PFSK-1 (cell line): Measurements from ENCODE around the gene RFTN1.

Experiments used
- FOXP2 ChIP-seq: optimal IDR thresholded peaks from 2 replicates; pipeline ENCODE3; 2011; ENCODE audit warnings: borderline replicate concordance, control low read depth, inconsistent platforms; ENCODE audit not compliant: insufficient read depth; ENCODE audit errors: extremely low read length, extremely low read depth
- POLR2AphosphoS5 ChIP-seq: IDR thresholded peaks from 2 replicates; pipeline ENCODE4 v1.6.1; 2012; ENCODE audit warnings: low read depth, mild to moderate bottlenecking, control low read depth, low read length, moderate library complexity
- REST ChIP-seq, 2 experiments: IDR thresholded peaks; 2 replicates each; pipeline versions ENCODE4 v1.6.1 to v1.8.0; 2011 to 2012; ENCODE audit warnings: low read depth in 2 of 2, low read length in 2 of 2, control low read depth in 1 of 2, inconsistent platforms in 1 of 2, mild to moderate bottlenecking in 1 of 2, moderate library complexity in 1 of 2; ENCODE audit not compliant: insufficient read depth in 1 of 2
- SIN3A ChIP-seq: IDR thresholded peaks from 2 replicates; pipeline ENCODE4 v1.6.1; 2012; ENCODE audit warnings: mild to moderate bottlenecking, low read length, moderate library complexity, borderline replicate concordance; ENCODE audit not compliant: insufficient read depth
- TAF1 ChIP-seq: IDR thresholded peaks from 2 replicates; pipeline ENCODE4 v1.6.1; 2012; ENCODE audit warnings: low read length, control low read depth, borderline replicate concordance; ENCODE audit not compliant: insufficient read depth

GRCh38 chr3:16516695-16517481 lies 3.4 kb upstream of the RFTN1 start:
- TF ChIP-seq POLR2AphosphoS5 (no peak), SIN3A (no peak), TAF1 (no peak), REST (IDR thresholded peaks at IDR 0.05; ENCODE audit: insufficient read depth in 1 of 2, low read depth in 2 of 2, low read length in 2 of 2) (no peak), FOXP2 (no peak)
